HUES64 (cell line): ENCODE data around the gene FIG4.
"Not testable (repeated sequence)": the region's sequence is repeated elsewhere in the genome, so short reads cannot be mapped to it uniquely, and the experiment has no call there.

Experiments used
- H3K27ac ChIP-seq: 2 replicates; pipeline ENCODE4 v1.7.0; 2013; ENCODE audit warnings: low read depth, low read length, inconsistent platforms
- H3K27me3 ChIP-seq: 2 replicates; pipeline ENCODE4 v1.6.1; 2013; ENCODE audit warnings: mild to moderate bottlenecking, low read length; ENCODE audit not compliant: insufficient read depth
- H3K36me3 ChIP-seq: 2 replicates; pipeline ENCODE4 v1.6.1; 2013; ENCODE audit warnings: mild to moderate bottlenecking, low read length; ENCODE audit not compliant: insufficient read depth
- H3K4me1 ChIP-seq: 2 replicates; pipeline ENCODE4 v1.6.1; 2013; ENCODE audit warnings: mild to moderate bottlenecking, low read length, moderate library complexity; ENCODE audit not compliant: insufficient read depth
- H3K4me3 ChIP-seq: 2 replicates; pipeline ENCODE4 v1.5.1; 2013; ENCODE audit warnings: mild to moderate bottlenecking, low read length, moderate library complexity
- H3K9ac ChIP-seq: 2 replicates; pipeline ENCODE4 v1.6.1; 2013; ENCODE audit warnings: mild to moderate bottlenecking, low read depth, low read length
- H3K9me3 ChIP-seq: 2 replicates; pipeline ENCODE4 v1.6.1; 2013; ENCODE audit warnings: low read depth, low read length; ENCODE audit not compliant: insufficient read depth
- WGBS: fragments of 150-250, 120-280 bp; methylation state at CpG from one replicate; pipeline ENCODE4 v1.1.7; 2013; ENCODE audit warnings: missing lambda C conversion rate; 5-methylcytosine and 5-hydroxymethylcytosine counted together

Gene FIG4

GRCh38 chr6:109702791-109703190, 11.7 kb downstream of the FIG4 start:
- WGBS: 90% methylated on average over 4 of the region's 4 CpGs
- peaks cover 14% of the 10 kb centered on the region; the same call in 1 of the 2 replicates for H3K4me1 ChIP-seq

GRCh38 chr6:109705258-109705657, 14.2 kb downstream of the FIG4 start:
- 0 out of 2 replicates have a peak, but pooled peaks cover 2% of the 10 kb centered on the region for H3K9me3 ChIP-seq
- H3K36me3 ChIP-seq: no peaks in the 10 kb centered on the region
- no peak overlapping the region for H3K27ac ChIP-seq
- H3K27me3 ChIP-seq: no peaks in the 10 kb centered on the region
- peaks cover 14% of the 10 kb centered on the region; the same call in 1 of the 2 replicates for H3K4me1 ChIP-seq
- H3K4me3 ChIP-seq: no peak overlapping the region
- H3K9ac ChIP-seq: no peak overlapping the region
- WGBS: 24% methylated on average over 6 of the region's 7 CpGs

More at GRCh38 chr6:109702791-109703190, 11.7 kb downstream of the FIG4 start:
- Histone ChIP-seq H3K9me3 (no peaks in the 10 kb centered on the region), H3K4me3 (no peak overlapping the region), H3K36me3 (no peaks in the 10 kb centered on the region), H3K27ac (no peak overlapping the region), H3K9ac (no peak overlapping the region), H3K27me3 (no peaks in the 10 kb centered on the region)

GRCh38 chr6:109706513-109706912, 15.4 kb downstream of the FIG4 start:
- Histone ChIP-seq H3K27ac (no peak overlapping the region), H3K27me3 (no peaks in the 10 kb centered on the region), H3K4me1 (peaks cover 7% of the 10 kb centered on the region; the same call in 1 of the 2 replicates), H3K9me3 (0 out of 2 replicates have a peak, but pooled peaks cover 2% of the 10 kb centered on the region), H3K36me3 (no peaks in the 10 kb centered on the region), H3K4me3 (no peak overlapping the region), H3K9ac (no peak overlapping the region)
- WGBS: 94% methylated on average over 5 of the region's 6 CpGs

- not testable (repeated sequence) for H3K27me3 ChIP-seq, H3K27ac ChIP-seq, H3K36me3 ChIP-seq, H3K4me3 ChIP-seq, H3K9me3 ChIP-seq, H3K9ac ChIP-seq, H3K4me1 ChIP-seq
- WGBS: 100% methylated on average over 2 of the region's 2 CpGs
Observed at GRCh38 chr6:109708099-109708498, 17.0 kb downstream of the FIG4 start.

- 96% methylated on average over 8 of the region's 8 CpGs for WGBS
- no peak overlapping the region for H3K9ac ChIP-seq
- H3K27ac ChIP-seq: no peak overlapping the region
- no peaks in the 10 kb centered on the region for H3K27me3 ChIP-seq
- 0 out of 2 replicates have a peak, but pooled peaks cover under 1% of the 10 kb centered on the region for H3K9me3 ChIP-seq
- H3K4me1 ChIP-seq: no peaks in the 10 kb centered on the region
- no peaks in the 10 kb centered on the region; the same call in 1 of the 2 replicates for H3K36me3 ChIP-seq
- no peak overlapping the region for H3K4me3 ChIP-seq
Observed at GRCh38 chr6:109713097-109713496, 22.0 kb downstream of the FIG4 start.

GRCh38 chr6:109714166-109714565, 23.1 kb downstream of the FIG4 start:
- WGBS: 84% methylated on average over 3 of the region's 3 CpGs

GRCh38 chr6:109714611-109715010, 23.5 kb downstream of the FIG4 start:
- Histone ChIP-seq H3K4me3 (no peak overlapping the region), H3K27ac (no peak overlapping the region), H3K9ac (no peak overlapping the region), H3K36me3 (no peaks in the 10 kb centered on the region; the same call in 1 of the 2 replicates), H3K4me1 (no peaks in the 10 kb centered on the region), H3K9me3 (no peaks in the 10 kb centered on the region), H3K27me3 (no peaks in the 10 kb centered on the region)
- WGBS: 88% methylated on average over 1 of the region's 1 CpG

More at GRCh38 chr6:109714166-109714565, 23.1 kb downstream of the FIG4 start:
- Histone ChIP-seq H3K9ac (no peak overlapping the region), H3K9me3 (no peaks in the 10 kb centered on the region), H3K27me3 (no peaks in the 10 kb centered on the region), H3K4me1 (no peaks in the 10 kb centered on the region), H3K27ac (no peak overlapping the region), H3K4me3 (no peak overlapping the region), H3K36me3 (no peaks in the 10 kb centered on the region; the same call in 1 of the 2 replicates)

GRCh38 chr6:109715616-109716015, 24.5 kb downstream of the FIG4 start:
- no peak overlapping the region for H3K9ac ChIP-seq
- no peaks in the 10 kb centered on the region; the same call in 1 of the 2 replicates for H3K36me3 ChIP-seq
- WGBS: 100% methylated on average over 1 of the region's 2 CpGs
- no peaks in the 10 kb centered on the region for H3K9me3 ChIP-seq
- no peaks in the 10 kb centered on the region for H3K27me3 ChIP-seq
- no peak overlapping the region for H3K4me3 ChIP-seq
- no peak overlapping the region for H3K27ac ChIP-seq
- no peaks in the 10 kb centered on the region for H3K4me1 ChIP-seq

- no peaks in the 10 kb centered on the region; the same call in 1 of the 2 replicates for H3K36me3 ChIP-seq
- H3K9me3 ChIP-seq: no peaks in the 10 kb centered on the region
- WGBS: 89% methylated on average over 2 of the region's 2 CpGs
Observed at GRCh38 chr6:109717971-109718370, 26.9 kb downstream of the FIG4 start.

GRCh38 chr6:109718991-109719390, 27.9 kb downstream of the FIG4 start:
- Histone ChIP-seq H3K4me3 (no peak overlapping the region), H3K9me3 (no peaks in the 10 kb centered on the region), H3K9ac (no peak overlapping the region), H3K36me3 (peaks cover 2% of the 10 kb centered on the region; the same call in 1 of the 2 replicates), H3K27ac (no peak overlapping the region), H3K27me3 (no peaks in the 10 kb centered on the region), H3K4me1 (no peaks in the 10 kb centered on the region)
- 93% methylated on average over 5 of the region's 5 CpGs for WGBS

More at GRCh38 chr6:109717971-109718370, 26.9 kb downstream of the FIG4 start:
- Histone ChIP-seq H3K27ac (no peak overlapping the region), H3K4me3 (no peak overlapping the region), H3K4me1 (no peaks in the 10 kb centered on the region), H3K9ac (no peak overlapping the region), H3K27me3 (no peaks in the 10 kb centered on the region)

- Histone ChIP-seq H3K4me3 (no peak overlapping the region), H3K4me1 (no peaks in the 10 kb centered on the region), H3K27me3 (no peaks in the 10 kb centered on the region), H3K9me3 (no peaks in the 10 kb centered on the region), H3K36me3 (peaks cover 2% of the 10 kb centered on the region; the same call in 1 of the 2 replicates), H3K27ac (no peak overlapping the region), H3K9ac (no peak overlapping the region)
- over 99% methylated on average over 3 of the region's 3 CpGs for WGBS
Observed at GRCh38 chr6:109720311-109720710, 29.2 kb downstream of the FIG4 start.

- H3K9me3 ChIP-seq: no peaks in the 10 kb centered on the region
- peaks cover 2% of the 10 kb centered on the region; the same call in 1 of the 2 replicates for H3K36me3 ChIP-seq
- no peak overlapping the region for H3K9ac ChIP-seq
- no peaks in the 10 kb centered on the region for H3K27me3 ChIP-seq
- H3K4me3 ChIP-seq: no peak overlapping the region
- H3K4me1 ChIP-seq: no peaks in the 10 kb centered on the region
- H3K27ac ChIP-seq: no peak overlapping the region
- WGBS: 100% methylated on average over 2 of the region's 3 CpGs
Observed at GRCh38 chr6:109722011-109722410, 30.9 kb downstream of the FIG4 start.
